Measurements from ENCODE around the gene NDFIP1. TPM values are rescaled to one million over a fixed set of nuclear protein-coding genes. Genes with fewer than 3 reads are reported as not detected.

Gene NDFIP1
- total and polyA plus RNA-seq, 10 of the 15 experiments (the other 5 are each of a cell fraction or from before 2014, with no cell fraction given) = 0.08 to 2.7 (median 0.92) TPM

DNA sequence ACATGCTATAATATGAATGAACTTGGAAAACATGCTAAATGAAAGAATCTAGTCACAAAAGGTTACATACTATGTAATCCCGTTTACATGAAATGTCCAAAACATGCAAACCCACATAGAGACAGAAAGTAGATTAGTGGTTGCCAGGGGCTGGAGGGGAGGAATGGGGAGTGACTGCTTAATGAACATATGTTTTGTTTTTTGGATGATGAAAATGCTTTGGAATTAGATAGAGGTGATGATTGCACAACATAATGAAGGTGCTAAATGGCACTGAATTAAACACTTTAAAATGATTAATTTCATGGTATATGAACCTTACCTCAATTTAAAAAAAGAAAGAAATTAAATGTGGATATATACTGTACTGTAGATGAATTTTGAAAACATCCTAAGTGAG, 17.6 kb upstream of the NDFIP1 start:
- CTCF ChIA-PET = no interaction called here

More for the DNA sequence above, 17.6 kb upstream of the NDFIP1 start:
- FAIRE-seq (no peak), ATAC-seq (no peak), DNase-seq (ENCODE audit: low read depth, low spot score) (no peak)
- no peak overlapping the region for H3K4me3 ChIP-seq
- no peak overlapping the region for H3K4me2 ChIP-seq (ENCODE audit: control insufficient read depth, insufficient read depth)
- SMC1A ChIA-PET (ENCODE audit: uncharacterized antibody, unreplicated experiment) = no interaction called here
- H3K9me3 ChIP-seq (replicated peaks; ENCODE audit: control insufficient read depth, insufficient read depth, low read length) = no peaks in the 10 kb centered on the region
- H3K79me2 ChIP-seq (ENCODE audit: control insufficient read depth, insufficient read depth, low read length) = no peaks in the 10 kb centered on the region
- no peak overlapping the region for H3K27ac ChIP-seq (ENCODE audit: control insufficient read depth, insufficient read depth)
- H3K27me3 ChIP-seq (replicated peaks in 1 of 2; ENCODE audit: control insufficient read depth in 2 of 2, insufficient read depth in 2 of 2, low read length in 1 of 2) = no peaks in the 10 kb centered on the region; a peak in 1 of 4 replicates
- H4K20me1 ChIP-seq (ENCODE audit: control insufficient read depth, insufficient read depth) = no peaks in the 10 kb centered on the region; the same call in 1 of the 2 replicates
- POLR2A ChIA-PET = no interaction called here
- in situ Hi-C loops (cut with MboI) (no loop called here), intact Hi-C loops (cut with micrococcal nuclease; ENCODE audit: unreplicated experiment) (no loop called here)
- H3K4me1 ChIP-seq (ENCODE audit: control insufficient read depth, insufficient read depth, low read length) = 0 out of 2 replicates have a peak, but pooled peaks cover 7% of the 10 kb centered on the region
- TF ChIP-seq TBL1XR1 (IDR thresholded peaks at IDR 0.05; ENCODE audit: low read depth, low read length) (no peak), ZNF217 (IDR thresholded peaks at IDR 0.05) (no peak), EZH2 (IDR thresholded peaks at IDR 0.05; ENCODE audit: borderline replicate concordance, control insufficient read depth, low read depth, low read length) (no peak), LARP7 (IDR thresholded peaks at IDR 0.05) (no peak), SPI1 (IDR thresholded peaks at IDR 0.05; ENCODE audit: borderline replicate concordance, insufficient read depth, low read depth, low read length) (no peak)
- TF ChIP-seq, protein P1, sequence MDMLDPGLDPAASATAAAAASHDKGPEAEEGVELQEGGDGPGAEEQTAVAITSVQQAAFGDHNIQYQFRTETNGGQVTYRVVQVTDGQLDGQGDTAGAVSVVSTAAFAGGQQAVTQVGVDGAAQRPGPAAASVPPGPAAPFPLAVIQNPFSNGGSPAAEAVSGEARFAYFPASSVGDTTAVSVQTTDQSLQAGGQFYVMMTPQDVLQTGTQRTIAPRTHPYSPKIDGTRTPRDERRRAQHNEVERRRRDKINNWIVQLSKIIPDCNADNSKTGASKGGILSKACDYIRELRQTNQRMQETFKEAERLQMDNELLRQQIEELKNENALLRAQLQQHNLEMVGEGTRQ (IDR thresholded peaks at IDR 0.05; ENCODE audit: borderline replicate concordance, low read depth, low read length) = no peak
- TF ChIP-seq, protein P2, sequence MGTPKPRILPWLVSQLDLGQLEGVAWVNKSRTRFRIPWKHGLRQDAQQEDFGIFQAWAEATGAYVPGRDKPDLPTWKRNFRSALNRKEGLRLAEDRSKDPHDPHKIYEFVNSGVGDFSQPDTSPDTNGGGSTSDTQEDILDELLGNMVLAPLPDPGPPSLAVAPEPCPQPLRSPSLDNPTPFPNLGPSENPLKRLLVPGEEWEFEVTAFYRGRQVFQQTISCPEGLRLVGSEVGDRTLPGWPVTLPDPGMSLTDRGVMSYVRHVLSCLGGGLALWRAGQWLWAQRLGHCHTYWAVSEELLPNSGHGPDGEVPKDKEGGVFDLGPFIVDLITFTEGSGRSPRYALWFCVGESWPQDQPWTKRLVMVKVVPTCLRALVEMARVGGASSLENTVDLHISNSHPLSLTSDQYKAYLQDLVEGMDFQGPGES (IDR thresholded peaks at IDR 0.05) = no peak
- RAD21 ChIA-PET (ENCODE audit: unreplicated experiment) = no interaction called here
- no TSS peak for BruUV-seq (replicated peaks)
- H3K36me3 ChIP-seq (ENCODE audit: control insufficient read depth in 2 of 2, insufficient read depth in 2 of 2, low read length in 1 of 2) = no peaks in the 10 kb centered on the region
- no peak overlapping the region for H3K9ac ChIP-seq (ENCODE audit: control insufficient read depth, insufficient read depth, low read length)
- WGBS (ENCODE audit: insufficient coverage, insufficient replicate concordance, low lambda C conversion rate, missing lambda C conversion rate) = 80% methylated on average over 1 of the region's 1 CpG
- H2AFZ ChIP-seq (ENCODE audit: control insufficient read depth, low read depth, low read length) = no peak overlapping the region

All from GM12878 (cell line).